ENCODE results near the gene ADPRS. TPM values are rescaled to one million over a fixed set of nuclear protein-coding genes. Genes with fewer than 3 reads are reported as not detected.

Gene ADPRS
- total RNA-seq, 1 experiment from 2014 or later = 26.5 TPM

GRCh38 chr1:36097693-36098585 is 9.2 kb downstream of the ADPRS start:
- no peaks in the 10 kb centered on the region for H3K27me3 Mint-ChIP-seq (ENCODE audit: unreplicated experiment)
- no peaks in the 10 kb centered on the region for H3K9me3 Mint-ChIP-seq (ENCODE audit: low read depth, unreplicated experiment)
- CTCF ChIA-PET = interaction anchor here (0.9 to 1.1 kb wide), 3 partner anchors 9 to 51 kb away, joined by 3 to 14 read pairs (median 4); partner anchors contain the start of gene TRAPPC3
- no peak for TF ChIP-seq CTCF (IDR thresholded peaks at IDR 0.05; ENCODE audit: unreplicated experiment)
- BruUV-seq (replicated peaks) = no TSS peak
- no peak overlapping the region for H3K27ac Mint-ChIP-seq (ENCODE audit: unreplicated experiment)
- no peak for DNase-seq
- H3K4me1 Mint-ChIP-seq (ENCODE audit: low read depth, unreplicated experiment) = peaks cover 10% of the 10 kb centered on the region
- no peak overlapping the region for H3K4me3 Mint-ChIP-seq (ENCODE audit: low read depth, unreplicated experiment)
- intact Hi-C loops (cut with micrococcal nuclease; ENCODE audit: unreplicated experiment) = no loop called here
- peaks cover 17% of the 10 kb centered on the region for H3K36me3 Mint-ChIP-seq (ENCODE audit: insufficient read depth, unreplicated experiment)

DNA sequence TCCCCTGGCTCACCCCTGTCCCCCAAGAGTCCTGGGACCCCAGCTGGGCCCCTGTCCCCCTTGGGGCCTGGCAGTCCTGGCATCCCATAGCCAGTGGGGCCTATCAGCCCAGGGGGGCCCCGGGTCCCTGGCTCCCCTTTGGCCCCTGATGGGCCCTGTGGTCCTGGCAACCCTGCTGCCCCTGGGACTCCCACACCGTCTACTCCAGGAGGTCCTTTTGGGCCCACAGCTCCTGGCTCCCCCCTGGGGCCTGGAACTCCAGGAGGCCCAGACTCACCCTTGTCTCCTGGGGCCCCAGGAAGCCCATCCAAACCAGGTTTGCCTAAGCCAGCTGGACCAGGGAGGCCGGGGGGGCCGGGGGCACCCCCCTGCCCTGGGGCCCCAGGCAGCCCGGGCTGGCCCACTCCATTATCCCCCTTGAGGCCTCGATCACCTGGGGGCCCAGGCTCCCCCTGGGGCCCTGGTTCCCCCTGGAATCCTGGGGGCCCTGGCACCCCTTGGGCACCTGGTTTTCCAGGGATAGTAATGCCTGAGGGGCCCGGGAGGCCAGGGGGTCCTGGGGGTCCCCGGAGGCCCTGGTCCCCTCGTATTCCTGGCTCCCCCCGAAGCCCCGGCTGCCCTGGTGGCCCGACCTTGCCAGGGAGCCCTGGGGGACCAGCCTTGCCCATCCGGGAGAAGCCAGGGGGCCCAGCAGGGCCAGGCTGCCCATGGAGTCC is 10.1 kb downstream of the ADPRS start:
- Mint-ChIP-seq H3K4me3 (ENCODE audit: low read depth, unreplicated experiment) (no peak overlapping the region), H3K9me3 (ENCODE audit: low read depth, unreplicated experiment) (no peaks in the 10 kb centered on the region), H3K36me3 (ENCODE audit: insufficient read depth, unreplicated experiment) (peaks cover 12% of the 10 kb centered on the region), H3K4me1 (ENCODE audit: low read depth, unreplicated experiment) (peaks cover 10% of the 10 kb centered on the region), H3K27ac (ENCODE audit: unreplicated experiment) (no peak overlapping the region), H3K27me3 (ENCODE audit: unreplicated experiment) (no peaks in the 10 kb centered on the region)
- BruUV-seq (replicated peaks) = no TSS peak
- CTCF ChIA-PET = no interaction called here
- TF ChIP-seq CTCF (IDR thresholded peaks at IDR 0.05; ENCODE audit: unreplicated experiment) = no peak
- DNase-seq = no peak
- intact Hi-C loops (cut with micrococcal nuclease; ENCODE audit: unreplicated experiment) = loop anchor here (1.0 kb wide), 1 partner anchor 35 kb away; no protein-coding TSS in a partner anchor

DNA sequence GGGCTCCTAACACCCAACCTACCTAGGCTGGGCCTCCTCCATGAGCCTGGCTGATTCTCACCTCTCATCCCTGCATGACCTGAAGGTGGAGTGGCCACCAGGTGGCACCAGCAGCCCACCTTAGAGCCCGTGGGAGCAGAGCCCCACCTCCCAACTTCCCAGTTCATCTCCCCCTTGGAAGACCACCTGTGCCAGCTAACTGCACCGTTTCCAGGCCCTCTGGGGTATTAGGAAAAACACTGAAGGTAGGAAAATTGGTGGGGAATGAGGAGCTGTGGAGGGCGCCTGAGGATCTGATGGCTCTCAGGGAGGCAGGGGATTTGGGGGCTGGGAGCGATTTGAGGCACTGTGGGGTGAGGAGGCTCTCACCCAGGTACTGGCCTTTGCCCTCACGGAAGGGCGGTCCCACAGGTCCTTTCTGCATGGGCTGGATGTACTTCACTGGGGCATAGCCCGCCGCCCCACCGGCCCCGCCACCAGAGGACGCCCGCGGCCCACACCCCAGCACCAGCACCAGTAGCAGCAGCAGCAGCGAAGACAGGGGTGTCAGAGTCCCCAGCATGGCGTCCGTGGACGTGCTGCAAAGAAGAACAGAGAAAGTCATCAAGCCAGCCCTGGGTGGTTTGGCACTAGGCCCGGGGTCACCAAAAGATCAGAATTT is 11.1 kb downstream of the ADPRS start:
- no peaks in the 10 kb centered on the region for H3K9me3 Mint-ChIP-seq (ENCODE audit: low read depth, unreplicated experiment)
- no TSS peak for BruUV-seq (replicated peaks)
- H3K4me1 Mint-ChIP-seq (ENCODE audit: low read depth, unreplicated experiment) = peaks cover 10% of the 10 kb centered on the region
- peak overlapping the region; percentile 47 for H3K27ac Mint-ChIP-seq (ENCODE audit: unreplicated experiment)
- intact Hi-C loops (cut with micrococcal nuclease; ENCODE audit: unreplicated experiment) = loop anchor here (1.0 to 2.0 kb wide), 3 partner anchors 34 to 185 kb away; no protein-coding TSS in a partner anchor
- DNase-seq = peak; percentile 89
- peak; percentile 95 for TF ChIP-seq CTCF (IDR thresholded peaks at IDR 0.05; ENCODE audit: unreplicated experiment)
- H3K27me3 Mint-ChIP-seq (ENCODE audit: unreplicated experiment) = no peaks in the 10 kb centered on the region
- peak overlapping the region; percentile 51 for H3K4me3 Mint-ChIP-seq (ENCODE audit: low read depth, unreplicated experiment)
- CTCF ChIA-PET = interaction anchor here (1.0 to 1.8 kb wide), 3 partner anchors 35 to 61 kb away, joined by 3 to 16 read pairs (median 3); partner anchors contain the start of gene TRAPPC3
- H3K36me3 Mint-ChIP-seq (ENCODE audit: insufficient read depth, unreplicated experiment) = peaks cover 12% of the 10 kb centered on the region

DNA sequence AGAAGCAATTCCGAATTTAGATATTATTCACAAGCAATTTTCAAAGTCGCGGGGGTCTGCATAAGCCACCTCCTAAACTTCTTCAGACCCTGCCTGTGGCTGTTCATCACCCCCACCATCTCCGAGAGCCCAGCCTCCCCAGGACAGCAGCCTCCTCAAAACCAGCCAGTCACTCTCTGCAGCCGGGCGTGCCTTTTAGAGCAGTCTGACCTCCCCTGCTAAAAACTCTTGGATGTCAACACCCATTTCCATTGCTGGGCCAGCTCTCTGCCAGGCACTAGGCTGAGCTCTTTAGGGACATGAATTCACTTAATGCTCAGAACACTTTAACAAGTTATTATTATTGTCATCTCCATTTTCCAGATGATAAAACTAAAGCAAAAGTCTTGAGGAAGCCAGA is 11.7 kb downstream of the ADPRS start:
- no peak overlapping the region for H3K27ac Mint-ChIP-seq (ENCODE audit: unreplicated experiment)
- intact Hi-C loops (cut with micrococcal nuclease; ENCODE audit: unreplicated experiment) = loop anchor here (1.0 to 2.0 kb wide), 2 partner anchors 88 to 184 kb away; no protein-coding TSS in a partner anchor
- no peak for TF ChIP-seq CTCF (IDR thresholded peaks at IDR 0.05; ENCODE audit: unreplicated experiment)
- DNase-seq = no peak
- H3K27me3 Mint-ChIP-seq (ENCODE audit: unreplicated experiment) = no peaks in the 10 kb centered on the region
- CTCF ChIA-PET = interaction anchor here (1.1 to 1.8 kb wide), 2 partner anchors 34 to 61 kb away, joined by 3 to 16 read pairs; no protein-coding TSS in a partner anchor
- no peaks in the 10 kb centered on the region for H3K9me3 Mint-ChIP-seq (ENCODE audit: low read depth, unreplicated experiment)
- H3K36me3 Mint-ChIP-seq (ENCODE audit: insufficient read depth, unreplicated experiment) = peaks cover 12% of the 10 kb centered on the region
- BruUV-seq (replicated peaks) = no TSS peak
- peak overlapping the region; percentile 51 for H3K4me3 Mint-ChIP-seq (ENCODE audit: low read depth, unreplicated experiment)
- peaks cover 10% of the 10 kb centered on the region for H3K4me1 Mint-ChIP-seq (ENCODE audit: low read depth, unreplicated experiment)

Data from Calu3 (cell line).